ENCODE results near the gene ANGPTL2.

Gene ANGPTL2

GRCh38 chr9:127075624-127076372 lies 46.6 kb downstream of the ANGPTL2 start:
- DNase-seq (ENCODE audit: low read depth), result no peak

GRCh38 chr9:127074561-127075548 lies 47.6 kb downstream of the ANGPTL2 start:
- no peak for DNase-seq (ENCODE audit: low read depth)

- no peak for DNase-seq (ENCODE audit: low read depth)
These were observed 54.7 kb downstream of the ANGPTL2 start for GRCh38 chr9:127067603-127068220.

- DNase-seq (ENCODE audit: low read depth), result peak; percentile 91
These were observed 55.6 kb downstream of the ANGPTL2 start for GRCh38 chr9:127066851-127067136.

- DNase-seq (ENCODE audit: low read depth), result peak; percentile 76
These were observed 56.2 kb downstream of the ANGPTL2 start for GRCh38 chr9:127066060-127066850.

- peak; percentile 65 for DNase-seq (ENCODE audit: low read depth)
These were observed 56.8 kb downstream of the ANGPTL2 start for GRCh38 chr9:127065592-127065991.

- DNase-seq (ENCODE audit: low read depth), result no peak
These were observed 58.1 kb downstream of the ANGPTL2 start for GRCh38 chr9:127064335-127064734.

- no peak for DNase-seq (ENCODE audit: low read depth)
These were observed 61.0 kb downstream of the ANGPTL2 start for GRCh38 chr9:127061411-127061810.

- no peak for DNase-seq (ENCODE audit: low read depth)
These were observed 62.6 kb downstream of the ANGPTL2 start for GRCh38 chr9:127059765-127060361.

- no peak for DNase-seq (ENCODE audit: low read depth)
These were observed 63.4 kb downstream of the ANGPTL2 start for GRCh38 chr9:127059030-127059429.

GRCh38 chr9:127058645-127059021 lies 63.8 kb downstream of the ANGPTL2 start:
- DNase-seq (ENCODE audit: low read depth), result no peak

- no peak for DNase-seq (ENCODE audit: low read depth)
These were observed 64.3 kb downstream of the ANGPTL2 start for GRCh38 chr9:127058011-127058644.

- DNase-seq (ENCODE audit: low read depth), result no peak
These were observed 66.0 kb downstream of the ANGPTL2 start for GRCh38 chr9:127056446-127056845.

- DNase-seq (ENCODE audit: low read depth), result no peak
These were observed 66.6 kb downstream of the ANGPTL2 start for GRCh38 chr9:127055745-127056402.

- no peak for DNase-seq (ENCODE audit: low read depth)
These were observed 68.5 kb downstream of the ANGPTL2 start for GRCh38 chr9:127053960-127054359.

- no peak for DNase-seq (ENCODE audit: low read depth)
These were observed 69.2 kb downstream of the ANGPTL2 start for GRCh38 chr9:127053057-127053821.

GRCh38 chr9:127051881-127052595 lies 70.4 kb downstream of the ANGPTL2 start:
- no peak for DNase-seq (ENCODE audit: low read depth)

- DNase-seq (ENCODE audit: low read depth), result no peak
These were observed 71.8 kb downstream of the ANGPTL2 start for GRCh38 chr9:127050591-127051001.

- no peak for DNase-seq (ENCODE audit: low read depth)
These were observed 72.3 kb downstream of the ANGPTL2 start for GRCh38 chr9:127050152-127050551.

Data from iris pigment epithelial cell (primary cell).